SK-N-SH (cell line): ENCODE data around the gene GNPAT. TPM values are rescaled to one million over a fixed set of nuclear protein-coding genes. Genes with fewer than 3 reads are reported as not detected.

Experiments
- CTCF ChIA-PET: fragments of 300-600, 350-600 bp; formaldehyde crosslinking; extraction: SDS; loops from one replicate; lab custom pipeline; 2021; lab: Yijun Ruan, JAX
- POLR2A ChIA-PET: fragments of 350-600 bp; sonication (Branson Sonifier 250); formaldehyde crosslinking; extraction: SDS; loops from one replicate; lab custom pipeline; 2020; ENCODE audit warnings: antibody characterized with exemption, inconsistent platforms; lab: Yijun Ruan, JAX
- DNase-seq: peaks from one replicate; pipeline ENCODE4 v3.0.0; 2012
- H2AFZ ChIP-seq: fragments of 200-600 bp; sonication (generic); 2 replicates; pipeline ENCODE4 v1.8.1; 2016; ENCODE audit warnings: antibody characterized with exemption, mild to moderate bottlenecking, low read depth
- H3F3A ChIP-seq: fragments of 200-600 bp; sonication (generic); replicated peaks from 2 replicates; pipeline ENCODE3; 2016; ENCODE audit warnings: antibody characterized with exemption, mild to moderate bottlenecking; ENCODE audit not compliant: insufficient read depth
- H3K27ac ChIP-seq, 2 experiments: fragments of 200-500 bp in 1 of 2; fragments of 200-600 bp in 1 of 2; sonication (Bioruptor generic) in 1 of 2; sonication (generic), shearing (Covaris generic) in 1 of 2; 2 replicates each; pipeline versions ENCODE4 v1.5.1 to v1.6.1; 2014 to 2016; ENCODE audit warnings: low read depth in 2 of 2, inconsistent platforms in 1 of 2, low read length in 1 of 2, mild to moderate bottlenecking in 1 of 2, mixed read lengths in 1 of 2
- H3K27me3 ChIP-seq: fragments of 200-600 bp; sonication (generic), shearing (Covaris generic); 2 replicates; pipeline ENCODE4 v1.6.1; 2016; ENCODE audit warnings: mixed run types; ENCODE audit not compliant: insufficient read depth
- H3K36me3 ChIP-seq, 2 experiments: fragments of 200-500 bp in 1 of 2; fragments of 200-600 bp in 1 of 2; sonication (Bioruptor generic) in 1 of 2; sonication (generic) in 1 of 2; replicated peaks in 1 of 2; 2 replicates each; pipeline versions ENCODE3 to v1.5.1; 2014 to 2016; ENCODE audit warnings: low read length in 1 of 2, mild to moderate bottlenecking in 1 of 2; ENCODE audit not compliant: insufficient read depth in 2 of 2, control insufficient read depth in 1 of 2
- H3K4me1 ChIP-seq, 2 experiments: fragments of 200-500 bp in 1 of 2; fragments of 200-600 bp in 1 of 2; sonication (Bioruptor generic) in 1 of 2; sonication (generic), shearing (Covaris generic) in 1 of 2; 2 replicates each; pipeline versions ENCODE4 v1.5.1 to v1.6.1; 2014 to 2016; ENCODE audit warnings: low read depth in 1 of 2, low read length in 1 of 2, mixed run types in 1 of 2; ENCODE audit not compliant: insufficient read depth in 2 of 2, control insufficient read depth in 1 of 2
- H3K4me2 ChIP-seq: fragments of 200-600 bp; sonication (generic), shearing (Covaris generic); 2 replicates; pipeline ENCODE4 v1.6.1; 2017; ENCODE audit warnings: mixed run types
- H3K4me3 ChIP-seq, 2 experiments: fragments of 200-500 bp in 1 of 2; fragments of 200-600 bp in 1 of 2; sonication (Bioruptor generic) in 1 of 2; sonication (generic), shearing (Covaris generic) in 1 of 2; 2 replicates each; pipeline versions ENCODE4 v1.5.1 to v1.8.1; 2014 to 2016; ENCODE audit warnings: low read depth in 2 of 2, inconsistent platforms in 1 of 2, low read length in 1 of 2, mild to moderate bottlenecking in 1 of 2, mixed read lengths in 1 of 2, moderate library complexity in 1 of 2
- H3K79me2 ChIP-seq: fragments of 200-600 bp; sonication (generic); 2 replicates; pipeline ENCODE4 v1.8.1; 2017; ENCODE audit warnings: mild to moderate bottlenecking; ENCODE audit not compliant: insufficient read depth
- H3K9ac ChIP-seq: fragments of 200-600 bp; sonication (generic); 2 replicates; pipeline ENCODE4 v1.6.1; 2017; ENCODE audit warnings: mixed run types
- H3K9me2 ChIP-seq: fragments of 200-600 bp; sonication (generic); 2 replicates; pipeline ENCODE4 v1.6.1; 2017; ENCODE audit warnings: mixed run types
- H3K9me3 ChIP-seq: fragments of 200-600 bp; sonication (generic); 2 replicates; pipeline ENCODE4 v1.6.1; 2017; ENCODE audit warnings: mixed run types, mild to moderate bottlenecking, moderate library complexity
- H4K20me1 ChIP-seq: fragments of 200-600 bp; sonication (generic); 2 replicates; pipeline ENCODE4 v1.6.1; 2017; ENCODE audit warnings: mild to moderate bottlenecking, mixed run types; ENCODE audit not compliant: insufficient read depth
- CHD2 ChIP-seq: fragments of 150-350 bp; IDR thresholded peaks from 2 replicates; pipeline ENCODE4 v1.6.1; 2018; ENCODE audit warnings: low read length; ENCODE audit not compliant: partially characterized antibody
- EP300 ChIP-seq, 2 experiments: IDR thresholded peaks; 2 replicates each; pipeline versions ENCODE4 v1.4.0 to v1.6.1; 2012; ENCODE audit warnings: borderline replicate concordance in 1 of 2, low read depth in 1 of 2, low read length in 1 of 2
- EZH2phosphoT487 ChIP-seq: fragments of 200-600 bp; sonication (generic); IDR thresholded peaks from 2 replicates; pipeline ENCODE4 v1.6.1; 2017; ENCODE audit warnings: low read depth, mixed run types, mild to moderate bottlenecking, antibody characterized with exemption, moderate library complexity, borderline replicate concordance
- FOSL2 ChIP-seq: IDR thresholded peaks from 2 replicates; pipeline ENCODE4 v1.4.0; 2012; ENCODE audit warnings: low read depth, mild to moderate bottlenecking, moderate library complexity, borderline replicate concordance
- FOXM1 ChIP-seq: IDR thresholded peaks from 2 replicates; pipeline ENCODE4 v1.4.0; 2012; ENCODE audit warnings: low read depth, mild to moderate bottlenecking
- GATA2 ChIP-seq: sonication (generic); formaldehyde crosslinking; IDR thresholded peaks from 2 replicates; pipeline ENCODE4 v1.5.0; 2020; ENCODE audit warnings: mild to moderate bottlenecking, missing genetic modification reagents
- MXI1 ChIP-seq: IDR thresholded peaks from 2 replicates; pipeline ENCODE4 v1.6.1; 2012; ENCODE audit warnings: mild to moderate bottlenecking, low read depth, low read length, improper control_type of control experiment
- NFIC ChIP-seq: IDR thresholded peaks from 2 replicates; pipeline ENCODE4 v1.4.0; 2012; ENCODE audit warnings: borderline replicate concordance
- RAD21 ChIP-seq: IDR thresholded peaks from 2 replicates; pipeline ENCODE4 v1.6.1; 2012; ENCODE audit warnings: mild to moderate bottlenecking, low read length
- REST ChIP-seq: IDR thresholded peaks from 2 replicates; pipeline ENCODE4 v1.6.1; 2012; ENCODE audit warnings: mild to moderate bottlenecking, low read depth, low read length, moderate library complexity
- RFX5 ChIP-seq: IDR thresholded peaks from 2 replicates; pipeline ENCODE4 v1.6.1; 2012; ENCODE audit warnings: mild to moderate bottlenecking, improper control_type of control experiment, low read length
- SMC3 ChIP-seq: IDR thresholded peaks from 2 replicates; pipeline ENCODE4 v1.6.1; 2012; ENCODE audit warnings: low read depth, low read length, improper control_type of control experiment
- TAF1 ChIP-seq: IDR thresholded peaks from 2 replicates; pipeline ENCODE4 v1.6.1; 2012; ENCODE audit warnings: low read depth, mild to moderate bottlenecking, low read length, moderate library complexity, borderline replicate concordance
- TEAD4 ChIP-seq: IDR thresholded peaks from 2 replicates; pipeline ENCODE4 v1.4.0; 2012; ENCODE audit warnings: mild to moderate bottlenecking, borderline replicate concordance; ENCODE audit not compliant: insufficient read depth
- USF1 ChIP-seq: IDR thresholded peaks from 2 replicates; pipeline ENCODE4 v1.4.0; 2012; ENCODE audit warnings: low read depth, borderline replicate concordance
- YY1 ChIP-seq: IDR thresholded peaks from 2 replicates; pipeline ENCODE4 v1.4.0; 2012; ENCODE audit warnings: low read depth, mild to moderate bottlenecking
- WGBS: methylation state at CpG from one replicate; pipeline ENCODE4 v1.1.6; 2017; ENCODE audit warnings: low lambda C conversion rate; 5-methylcytosine and 5-hydroxymethylcytosine counted together
- polyA plus RNA-seq, 3 experiments: library from polyadenylated mRNA; depleted of rRNA; stranded (reverse); fragments of >200 nt; gene quantifications; 2 replicates each; pipeline ENCODE4 v1.2.3, GENCODE V29; 2012
- TF ChIP-seq, protein P1 (sequence below): IDR thresholded peaks from 2 replicates; pipeline ENCODE4; 2012
- TF ChIP-seq, protein P2 (sequence below): fragments of 200-600 bp; sonication (generic); IDR thresholded peaks from 2 replicates; pipeline ENCODE4 v1.6.1; 2017; ENCODE audit warnings: antibody characterized with exemption, mild to moderate bottlenecking, moderate library complexity

The GNPAT gene
- polyA plus RNA-seq, 1 of the 3 experiments (the other 2 are of a cell fraction), result 14.7 TPM

DNA sequence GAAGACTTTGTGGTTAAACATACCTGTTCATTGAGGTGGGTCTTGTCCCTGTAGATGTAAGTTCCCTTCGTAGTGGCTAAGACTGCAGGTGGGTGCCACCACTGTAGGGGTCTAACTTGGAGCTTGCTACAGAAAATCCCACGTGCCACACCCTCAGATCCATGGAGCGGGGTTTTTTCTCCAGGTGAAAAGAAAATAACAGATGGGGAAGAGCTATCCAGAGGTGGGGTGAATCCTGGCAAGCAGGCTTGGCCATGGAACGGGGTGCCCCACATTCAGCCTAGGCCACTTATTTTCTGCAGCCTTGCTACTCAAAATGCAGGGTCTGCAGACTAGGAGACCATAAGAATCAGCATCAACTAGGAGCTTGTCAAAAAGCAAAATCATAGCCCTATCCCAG, 72.6 kb downstream of the GNPAT start:
- H3K9ac ChIP-seq, result no peak overlapping the region
- POLR2A ChIA-PET, result no interaction called here
- TF ChIP-seq RFX5 (no peak), TEAD4 (no peak), EP300 (IDR thresholded peaks at IDR 0.05; ENCODE audit: borderline replicate concordance in 1 of 2, low read depth in 1 of 2, low read length in 1 of 2) (no peak), TAF1 (no peak), MXI1 (no peak)
- TF ChIP-seq, protein P1, sequence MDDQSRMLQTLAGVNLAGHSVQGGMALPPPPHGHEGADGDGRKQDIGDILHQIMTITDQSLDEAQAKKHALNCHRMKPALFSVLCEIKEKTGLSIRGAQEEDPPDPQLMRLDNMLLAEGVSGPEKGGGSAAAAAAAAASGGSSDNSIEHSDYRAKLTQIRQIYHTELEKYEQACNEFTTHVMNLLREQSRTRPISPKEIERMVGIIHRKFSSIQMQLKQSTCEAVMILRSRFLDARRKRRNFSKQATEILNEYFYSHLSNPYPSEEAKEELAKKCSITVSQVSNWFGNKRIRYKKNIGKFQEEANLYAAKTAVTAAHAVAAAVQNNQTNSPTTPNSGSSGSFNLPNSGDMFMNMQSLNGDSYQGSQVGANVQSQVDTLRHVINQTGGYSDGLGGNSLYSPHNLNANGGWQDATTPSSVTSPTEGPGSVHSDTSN, result no peak
- H3K4me1 ChIP-seq, result no peaks in the 10 kb centered on the region; a peak in 1 of 4 replicates
- H3K36me3 ChIP-seq, result no peaks in the 10 kb centered on the region
- no peaks in the 10 kb centered on the region for H3F3A ChIP-seq
- no peak overlapping the region for H3K27ac ChIP-seq
- DNase-seq, result no peak
- no peaks in the 10 kb centered on the region for H3K9me2 ChIP-seq
- H3K9me3 ChIP-seq, result no peaks in the 10 kb centered on the region
- H3K4me2 ChIP-seq, result no peak overlapping the region
- H3K4me3 ChIP-seq, result no peak overlapping the region
- CTCF ChIA-PET, result interaction anchor here (1.2 kb wide), 1 partner anchor 290 kb away, joined by 3 read pairs; no protein-coding TSS in a partner anchor
- 50% methylated on average over 4 of the region's 4 CpGs for WGBS
- H2AFZ ChIP-seq, result no peak overlapping the region
- no peaks in the 10 kb centered on the region for H4K20me1 ChIP-seq
- H3K27me3 ChIP-seq, result no peaks in the 10 kb centered on the region
- H3K79me2 ChIP-seq, result no peaks in the 10 kb centered on the region

DNA sequence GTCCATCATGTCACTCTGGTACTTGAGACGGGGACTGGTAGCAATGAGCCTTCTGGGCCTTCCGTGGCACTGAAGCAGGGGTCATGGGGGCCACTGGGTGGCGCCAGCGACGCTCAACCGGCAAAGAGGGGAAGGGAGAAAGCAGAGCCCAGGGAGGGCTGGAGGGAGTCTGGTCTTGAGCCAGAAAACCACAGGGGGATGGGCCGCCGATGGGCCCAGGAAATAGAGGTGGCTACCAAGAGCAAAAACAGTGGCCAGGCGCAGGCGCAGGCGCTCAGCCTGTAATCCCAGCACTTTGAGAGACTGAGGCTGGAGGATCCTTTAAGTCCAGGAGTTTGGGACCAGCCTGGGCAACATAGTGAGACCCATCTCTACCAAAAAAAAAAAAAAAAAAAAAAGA, 74.9 kb downstream of the GNPAT start:
- ChIA-PET POLR2A (no interaction called here), CTCF (interaction anchor here (0.7 to 1.5 kb wide), 8 partner anchors 14 to 303 kb away, joined by 3 read pairs; no protein-coding TSS in a partner anchor)
- no peaks in the 10 kb centered on the region for H3K79me2 ChIP-seq
- DNase-seq, result peak; percentile 66
- H3K4me2 ChIP-seq, result no peak overlapping the region
- no peak overlapping the region for H3K9ac ChIP-seq
- H3K27ac ChIP-seq, result no peak overlapping the region
- no peaks in the 10 kb centered on the region; a peak in 1 of 4 replicates for H3K4me1 ChIP-seq
- no peaks in the 10 kb centered on the region for H3K36me3 ChIP-seq
- H3K9me2 ChIP-seq, result no peaks in the 10 kb centered on the region
- no peaks in the 10 kb centered on the region for H3K9me3 ChIP-seq
- TF ChIP-seq YY1, result no peak
- no peak for TF ChIP-seq REST
- no peak for TF ChIP-seq FOXM1
- TF ChIP-seq GATA2 (CRISPR knock-in tag), result no peak
- TF ChIP-seq USF1, result no peak
- TF ChIP-seq TAF1, result no peak
- no peak for TF ChIP-seq TEAD4
- peak; percentile 54 for TF ChIP-seq RAD21
- TF ChIP-seq EZH2phosphoT487, result no peak
- TF ChIP-seq FOSL2, result no peak
- no peak for TF ChIP-seq NFIC
- peak; percentile 58 for TF ChIP-seq SMC3
- TF ChIP-seq CHD2, result no peak
- TF ChIP-seq, protein P2, sequence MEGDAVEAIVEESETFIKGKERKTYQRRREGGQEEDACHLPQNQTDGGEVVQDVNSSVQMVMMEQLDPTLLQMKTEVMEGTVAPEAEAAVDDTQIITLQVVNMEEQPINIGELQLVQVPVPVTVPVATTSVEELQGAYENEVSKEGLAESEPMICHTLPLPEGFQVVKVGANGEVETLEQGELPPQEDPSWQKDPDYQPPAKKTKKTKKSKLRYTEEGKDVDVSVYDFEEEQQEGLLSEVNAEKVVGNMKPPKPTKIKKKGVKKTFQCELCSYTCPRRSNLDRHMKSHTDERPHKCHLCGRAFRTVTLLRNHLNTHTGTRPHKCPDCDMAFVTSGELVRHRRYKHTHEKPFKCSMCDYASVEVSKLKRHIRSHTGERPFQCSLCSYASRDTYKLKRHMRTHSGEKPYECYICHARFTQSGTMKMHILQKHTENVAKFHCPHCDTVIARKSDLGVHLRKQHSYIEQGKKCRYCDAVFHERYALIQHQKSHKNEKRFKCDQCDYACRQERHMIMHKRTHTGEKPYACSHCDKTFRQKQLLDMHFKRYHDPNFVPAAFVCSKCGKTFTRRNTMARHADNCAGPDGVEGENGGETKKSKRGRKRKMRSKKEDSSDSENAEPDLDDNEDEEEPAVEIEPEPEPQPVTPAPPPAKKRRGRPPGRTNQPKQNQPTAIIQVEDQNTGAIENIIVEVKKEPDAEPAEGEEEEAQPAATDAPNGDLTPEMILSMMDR, result peak; percentile 63
- 44% methylated on average over 10 of the region's 11 CpGs for WGBS
- H3K4me3 ChIP-seq, result no peak overlapping the region
- H2AFZ ChIP-seq, result no peak overlapping the region
- no peaks in the 10 kb centered on the region for H3K27me3 ChIP-seq
- H3F3A ChIP-seq, result no peaks in the 10 kb centered on the region
- no peaks in the 10 kb centered on the region for H4K20me1 ChIP-seq
